Activated CD4-positive, alpha-beta T cell treated with anti-CD3 and anti-CD28 coated beads, Interleukin-10, Interleukin-2, amounts not matched to agents 100 ng/mL and 50 ng/mL, durations not matched to agents 16 hours and 8 hours (primary cell): ENCODE measurements around the gene TTC9B.
"Not testable (repeated sequence)": the region's sequence is repeated elsewhere in the genome, so short reads cannot be mapped to it uniquely, and the experiment has no call there.

Experiments
- DNase-seq: peaks from one replicate; pipeline ENCODE4 v3.0.0-alpha.2; 2020

Gene TTC9B

GRCh38 chr19:40231544-40232424 is 13.6 kb upstream of the TTC9B start:
- no peak for DNase-seq

DNA sequence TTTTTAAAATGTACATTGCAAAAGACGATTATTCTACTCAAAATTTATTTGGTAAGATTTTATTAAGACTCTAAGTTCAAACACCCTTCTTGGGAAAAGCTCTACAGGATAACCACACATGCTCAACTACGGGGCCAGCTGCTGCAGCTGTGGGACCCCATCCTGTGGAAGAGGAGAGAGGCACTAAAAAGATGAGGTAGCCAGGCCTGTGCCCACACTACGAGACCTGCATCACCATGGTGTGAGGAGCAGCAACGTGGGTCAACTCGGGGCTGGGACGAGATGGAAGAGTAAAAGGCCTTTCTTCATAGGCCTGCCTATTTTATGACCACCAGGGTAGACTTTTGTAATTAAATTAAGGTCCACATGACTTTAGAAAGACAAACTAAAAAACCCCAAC is 12.9 kb upstream of the TTC9B start:
- no peak for DNase-seq

GRCh38 chr19:40229926-40230417 is 11.8 kb upstream of the TTC9B start:
- no peak for DNase-seq

DNA sequence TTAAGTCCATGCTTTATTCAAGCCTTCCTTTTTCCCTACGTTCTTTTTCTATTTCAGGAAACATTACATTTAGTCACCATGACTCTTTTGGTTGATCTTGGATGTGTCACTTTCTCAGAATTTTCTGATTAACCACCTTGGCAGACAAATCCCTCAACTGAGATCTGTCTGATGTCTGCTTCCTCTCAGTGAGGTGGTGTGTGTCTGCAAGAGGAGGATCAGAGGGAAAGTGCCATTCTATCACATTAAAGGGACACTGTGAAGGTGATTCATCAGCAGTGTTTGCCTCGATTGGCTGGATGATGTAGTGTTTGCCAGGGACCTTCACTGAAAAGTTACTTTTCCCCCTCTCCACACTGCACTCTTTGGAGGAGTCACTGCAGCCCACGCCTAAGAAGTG is 11.3 kb upstream of the TTC9B start:
- peak; percentile 20 for DNase-seq

- DNase-seq, result no peak
Measured at GRCh38 chr19:40228863-40229262, 10.7 kb upstream of the TTC9B start.

GRCh38 chr19:40228346-40228745 is 10.2 kb upstream of the TTC9B start:
- no peak for DNase-seq

DNA sequence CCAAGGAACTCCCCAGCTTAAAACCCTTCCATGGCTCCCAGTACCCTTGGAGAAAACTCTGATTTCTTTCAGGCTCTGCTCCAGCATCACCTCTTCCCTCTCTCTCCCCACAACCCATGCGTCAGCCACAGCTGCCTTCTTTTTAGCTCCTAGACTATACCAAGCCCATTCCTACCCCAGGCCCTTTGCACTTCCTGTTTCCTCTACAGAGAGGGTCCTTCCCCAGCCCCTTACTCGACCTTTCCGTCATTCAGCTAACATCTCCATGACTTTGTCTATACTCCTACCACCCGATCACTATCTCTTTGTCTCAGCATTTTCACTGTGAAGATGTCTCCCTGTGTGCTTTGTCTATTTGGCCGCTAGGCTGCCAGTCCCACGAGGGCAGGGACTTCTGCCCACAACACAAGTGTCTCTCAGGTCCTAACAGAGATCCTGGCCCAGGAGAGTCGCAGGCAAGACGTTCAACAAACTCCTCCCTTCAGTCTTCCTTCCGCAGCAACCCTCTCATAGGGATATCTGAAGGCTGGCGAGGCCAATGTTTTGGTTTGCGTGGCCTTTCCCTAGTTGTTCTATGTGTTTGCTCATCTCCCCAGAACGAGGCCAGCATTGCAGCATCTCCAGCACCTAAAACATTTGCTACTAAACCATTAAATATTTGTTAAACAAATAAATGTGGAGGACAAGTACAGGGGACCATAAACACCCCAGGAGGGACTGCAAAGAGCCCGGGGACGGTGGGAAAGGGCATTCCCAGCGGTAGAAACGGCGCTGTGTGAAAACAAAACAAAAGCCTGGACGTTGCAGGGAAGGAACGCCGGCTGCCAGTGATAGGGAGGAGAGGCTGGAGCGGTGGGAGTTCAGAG is 7.5 kb upstream of the TTC9B start:
- no peak for DNase-seq

- no peak for DNase-seq
Measured at GRCh38 chr19:40224342-40225150, 6.4 kb upstream of the TTC9B start.

DNA sequence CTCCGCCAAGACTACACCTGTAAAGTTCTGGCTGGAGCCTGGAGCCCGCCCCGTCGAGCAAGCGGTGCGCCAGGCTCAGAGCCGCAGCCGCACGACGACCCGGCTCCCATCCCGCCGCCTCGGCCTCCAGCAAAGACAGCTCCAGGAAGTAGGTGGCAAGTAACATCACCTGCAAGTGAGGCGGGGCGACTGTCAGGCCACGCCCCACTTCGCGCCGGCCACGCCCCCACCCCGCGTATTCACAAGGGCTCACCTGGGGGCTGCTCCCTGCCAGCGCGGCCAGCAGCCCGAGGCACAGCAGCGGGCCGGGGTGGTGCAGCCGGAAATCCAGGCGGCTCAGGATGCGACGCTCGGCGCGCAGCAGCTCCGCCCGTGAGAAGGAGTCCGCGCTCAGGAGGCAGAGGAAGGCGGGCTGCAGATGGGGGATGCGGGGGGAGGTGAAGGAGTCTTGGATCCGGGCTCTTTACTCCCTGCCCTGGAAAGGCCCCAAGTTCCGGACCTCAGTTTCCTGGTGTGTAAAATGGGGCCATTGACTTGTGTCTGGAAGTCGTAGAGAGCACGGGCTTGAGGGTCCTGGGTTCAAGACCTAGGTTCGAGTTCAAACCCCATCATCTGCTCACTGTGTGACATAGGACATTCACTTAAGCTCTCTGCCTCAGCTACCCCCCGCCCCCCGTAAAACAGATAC is 5.1 kb upstream of the TTC9B start:
- no peak for DNase-seq

- DNase-seq, result peak; percentile 83
Measured at GRCh38 chr19:40221858-40222619, 3.9 kb upstream of the TTC9B start.

DNA sequence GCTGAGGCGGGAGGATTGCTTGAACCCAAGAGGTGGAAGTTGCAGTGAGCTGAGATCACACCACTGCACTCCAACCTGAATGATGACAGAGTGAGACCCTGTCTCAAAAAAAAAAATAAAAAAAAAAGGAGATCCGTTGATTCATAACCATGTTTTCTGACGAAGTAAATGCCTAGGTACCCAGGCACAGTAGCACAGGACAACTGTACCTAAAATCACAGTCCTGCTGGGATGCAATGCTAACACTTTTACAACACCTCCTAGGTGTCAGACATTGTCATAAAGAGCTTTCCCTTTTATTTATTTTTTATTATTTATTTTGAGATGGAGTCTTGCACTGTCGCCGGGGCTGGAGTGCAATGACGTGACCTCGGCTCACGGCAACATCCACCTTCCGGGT is 2.5 kb upstream of the TTC9B start:
- no peak for DNase-seq

GRCh38 chr19:40219721-40220276 is 1.6 kb upstream of the TTC9B start:
- DNase-seq, result peak; percentile 7

- DNase-seq, result not testable (repeated sequence)
Measured at GRCh38 chr19:40219029-40219428, 845 bp upstream of the TTC9B start.

- DNase-seq, result peak; percentile 43
Measured at GRCh38 chr19:40217027-40217810, 965 bp downstream of the TTC9B start.

DNA sequence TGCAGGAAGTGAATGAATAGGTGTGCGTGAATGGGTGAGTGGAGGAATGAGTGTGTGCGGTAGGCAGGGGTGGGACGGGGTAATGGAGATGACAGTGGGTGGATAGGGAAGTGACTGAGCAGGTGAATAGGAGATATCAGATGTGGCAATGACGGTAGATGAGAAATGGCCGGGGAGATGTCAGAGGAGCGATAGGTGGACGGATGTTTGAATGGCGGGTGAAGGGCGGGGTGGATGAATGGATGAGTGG is 1.5 kb downstream of the TTC9B start:
- DNase-seq, result no peak

GRCh38 chr19:40216013-40216776 is 2.0 kb downstream of the TTC9B start:
- no peak for DNase-seq

- DNase-seq, result no peak
Measured at GRCh38 chr19:40214936-40215335, 3.2 kb downstream of the TTC9B start.

DNA sequence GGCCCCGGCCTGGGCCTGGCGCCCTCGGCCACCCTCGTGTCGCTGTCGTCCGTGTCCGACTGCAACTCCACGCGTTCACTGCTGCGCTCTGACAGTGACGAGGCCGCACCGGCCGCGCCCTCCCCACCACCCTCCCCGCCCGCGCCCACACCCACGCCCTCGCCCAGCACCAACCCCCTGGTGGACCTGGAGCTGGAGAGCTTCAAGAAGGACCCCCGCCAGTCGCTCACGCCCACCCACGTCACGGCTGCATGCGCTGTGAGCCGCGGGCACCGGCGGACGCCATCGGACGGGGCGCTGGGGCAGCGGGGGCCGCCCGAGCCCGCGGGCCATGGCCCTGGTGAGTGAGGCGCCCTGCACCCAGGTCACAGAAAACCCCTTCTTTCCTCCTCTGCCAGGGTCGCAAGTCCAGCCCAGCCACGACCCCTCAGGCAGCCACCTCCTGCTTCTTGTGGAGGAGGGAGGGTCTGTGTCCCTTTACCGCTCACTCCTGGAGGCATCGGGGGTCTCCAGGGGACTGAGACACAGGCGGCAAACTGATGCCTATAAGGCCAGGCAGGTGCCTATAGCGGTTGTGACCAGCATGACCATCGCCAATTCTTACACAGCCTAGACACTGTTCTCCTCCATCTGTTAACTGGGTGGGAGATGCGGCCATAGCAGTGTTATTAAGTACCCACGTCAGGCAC is 4.2 kb downstream of the TTC9B start:
- DNase-seq, result no peak

DNA sequence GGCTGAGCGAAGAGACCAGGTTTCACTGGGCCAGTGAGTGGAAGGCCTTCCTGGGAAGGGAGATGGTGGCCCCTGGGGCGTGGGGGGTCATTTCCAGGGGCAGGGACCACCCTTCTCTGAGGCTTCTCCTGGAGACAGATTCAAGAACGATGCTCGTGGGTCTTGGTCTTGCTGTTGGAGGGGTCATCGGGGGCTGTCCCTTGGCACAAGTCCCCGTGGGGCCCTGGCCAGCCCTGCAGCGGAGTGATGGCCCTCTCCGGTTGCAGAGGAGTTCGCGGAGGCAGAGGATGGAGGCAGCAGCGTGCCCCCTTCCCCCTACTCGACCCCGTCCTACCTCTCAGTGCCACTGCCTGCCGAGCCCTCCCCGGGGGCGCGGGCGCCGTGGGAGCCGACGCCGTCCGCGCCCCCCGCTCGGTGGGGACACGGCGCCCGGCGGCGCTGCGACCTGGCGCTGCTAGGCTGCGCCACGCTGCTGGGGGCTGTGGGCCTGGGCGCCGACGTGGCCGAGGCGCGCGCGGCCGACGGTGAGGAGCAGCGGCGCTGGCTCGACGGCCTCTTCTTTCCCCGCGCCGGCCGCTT is 4.8 kb downstream of the TTC9B start:
- DNase-seq, result no peak
